ENCODE measurements around the gene PANX2. TPM values are rescaled to one million over a fixed set of nuclear protein-coding genes. Genes with fewer than 3 reads are reported as not detected.

PANX2 gene
- polyA plus RNA-seq, 1 donor: 0.18 TPM

DNA sequence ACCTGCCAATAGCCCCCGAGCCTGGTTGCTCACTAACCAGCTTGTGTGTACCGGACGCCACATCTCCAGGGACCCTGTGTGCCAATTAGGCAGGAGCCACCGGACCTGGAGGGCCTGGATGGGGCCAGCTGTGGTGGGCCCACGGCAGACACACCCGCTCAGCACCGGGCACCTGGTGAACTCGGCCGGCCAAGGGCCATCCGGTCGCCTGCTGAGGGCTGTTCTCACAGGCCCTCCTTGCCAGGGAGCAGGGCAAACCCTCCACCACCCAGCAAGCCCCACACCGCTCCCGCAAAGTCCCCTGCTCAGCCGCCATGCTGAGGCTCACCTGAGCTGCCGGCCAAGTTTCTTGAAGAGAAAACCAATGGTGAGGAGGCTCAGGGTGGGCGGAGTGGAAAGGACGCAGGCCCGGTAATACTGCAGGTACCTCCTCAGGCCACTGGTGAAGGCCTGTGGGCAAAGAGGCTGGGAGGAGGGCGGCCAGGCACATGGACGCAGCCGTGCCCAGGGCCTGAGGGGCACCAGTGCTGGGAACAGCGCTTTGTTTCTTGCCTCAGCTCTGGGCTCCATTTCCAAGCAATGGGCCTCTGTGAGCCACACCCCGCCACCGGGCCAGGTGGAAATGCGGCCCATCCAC, 57.2 kb downstream of the PANX2 start:
- DNase-seq (ENCODE audit: low read depth): no peak

DNA sequence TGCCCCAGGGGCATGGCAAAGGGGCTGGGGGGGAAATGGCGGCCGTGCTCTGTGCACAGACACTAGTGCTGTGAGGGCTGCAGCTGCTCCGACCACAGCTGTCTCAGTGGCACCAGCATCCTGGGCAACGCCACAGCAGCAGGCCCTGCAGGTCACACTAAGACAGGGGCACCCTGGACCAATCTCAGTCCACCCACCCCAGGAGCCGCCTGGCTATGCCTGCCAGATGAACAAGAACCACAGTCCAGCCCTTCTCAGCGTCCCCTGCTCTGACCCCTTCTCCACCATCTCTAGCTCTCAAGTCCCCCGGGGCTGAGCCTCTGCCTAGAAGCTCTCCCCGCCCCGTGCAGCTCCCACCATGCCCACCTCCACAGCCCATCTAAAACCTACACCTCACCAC, 57.8 kb downstream of the PANX2 start:
- DNase-seq (ENCODE audit: low read depth): no peak

DNA sequence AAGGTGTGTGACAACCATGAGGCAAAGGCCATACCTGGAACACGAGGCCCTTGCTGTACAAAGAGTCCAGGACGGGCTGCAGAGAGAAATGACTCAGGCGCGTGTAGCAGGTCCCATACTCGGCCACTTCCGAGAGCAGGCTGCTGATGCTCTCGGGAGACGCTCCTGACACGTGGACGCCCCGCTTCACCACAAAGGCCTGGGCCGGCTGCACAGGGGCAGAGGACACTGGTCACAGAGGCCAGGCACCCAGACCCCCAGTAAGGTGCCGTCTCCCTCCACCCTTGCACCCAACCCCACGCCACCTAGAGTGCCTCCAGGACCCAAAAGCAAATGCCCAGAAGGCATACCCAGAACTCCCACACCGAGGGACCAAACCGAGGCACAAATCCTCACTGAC, 58.8 kb downstream of the PANX2 start:
- no peak for DNase-seq (ENCODE audit: low read depth)

Other genes with a start within 250 kb of the PANX2 start
- 13.4 TPM for gene PIM3, start 210.0 kb upstream of the PANX2 start, polyA plus RNA-seq (ENCODE audit: insufficient read length)
- not detected for gene IL17REL, start 158.0 kb upstream of the PANX2 start, polyA plus RNA-seq (ENCODE audit: insufficient read length)
- not detected for gene TTLL8, start 112.4 kb upstream of the PANX2 start, polyA plus RNA-seq (ENCODE audit: insufficient read length)
- 1.2 TPM for gene MLC1, start 85.3 kb upstream of the PANX2 start, polyA plus RNA-seq (ENCODE audit: insufficient read length)
- 0.82 TPM for gene MOV10L1, start 80.7 kb upstream of the PANX2 start, polyA plus RNA-seq (ENCODE audit: insufficient read length)
- 19.5 TPM for gene TRABD, start 15.2 kb downstream of the PANX2 start, polyA plus RNA-seq (ENCODE audit: insufficient read length)
- gene SELENOO, start 30.3 kb downstream of the PANX2 start, polyA plus RNA-seq (ENCODE audit: insufficient read length): 15.7 TPM
- 27.3 TPM for gene TUBGCP6, start 74.3 kb downstream of the PANX2 start, polyA plus RNA-seq (ENCODE audit: insufficient read length)
- gene HDAC10, start 80.5 kb downstream of the PANX2 start, polyA plus RNA-seq (ENCODE audit: insufficient read length): 14.5 TPM
- gene MAPK12, start 91.0 kb downstream of the PANX2 start, polyA plus RNA-seq (ENCODE audit: insufficient read length): 33.2 TPM
- 5.6 TPM for gene MAPK11, start 99.6 kb downstream of the PANX2 start, polyA plus RNA-seq (ENCODE audit: insufficient read length)
- 77.0 TPM for gene PLXNB2, start 136.9 kb downstream of the PANX2 start, polyA plus RNA-seq (ENCODE audit: insufficient read length)
- gene DENND6B, start 156.3 kb downstream of the PANX2 start, polyA plus RNA-seq (ENCODE audit: insufficient read length): 5.2 TPM
- gene PPP6R2, start 172.6 kb downstream of the PANX2 start, polyA plus RNA-seq (ENCODE audit: insufficient read length): 35.5 TPM

Data from forelimb muscle (tissue), 1 donor.